ENCODE measurements around the gene SH3TC1.

Gene SH3TC1

DNA sequence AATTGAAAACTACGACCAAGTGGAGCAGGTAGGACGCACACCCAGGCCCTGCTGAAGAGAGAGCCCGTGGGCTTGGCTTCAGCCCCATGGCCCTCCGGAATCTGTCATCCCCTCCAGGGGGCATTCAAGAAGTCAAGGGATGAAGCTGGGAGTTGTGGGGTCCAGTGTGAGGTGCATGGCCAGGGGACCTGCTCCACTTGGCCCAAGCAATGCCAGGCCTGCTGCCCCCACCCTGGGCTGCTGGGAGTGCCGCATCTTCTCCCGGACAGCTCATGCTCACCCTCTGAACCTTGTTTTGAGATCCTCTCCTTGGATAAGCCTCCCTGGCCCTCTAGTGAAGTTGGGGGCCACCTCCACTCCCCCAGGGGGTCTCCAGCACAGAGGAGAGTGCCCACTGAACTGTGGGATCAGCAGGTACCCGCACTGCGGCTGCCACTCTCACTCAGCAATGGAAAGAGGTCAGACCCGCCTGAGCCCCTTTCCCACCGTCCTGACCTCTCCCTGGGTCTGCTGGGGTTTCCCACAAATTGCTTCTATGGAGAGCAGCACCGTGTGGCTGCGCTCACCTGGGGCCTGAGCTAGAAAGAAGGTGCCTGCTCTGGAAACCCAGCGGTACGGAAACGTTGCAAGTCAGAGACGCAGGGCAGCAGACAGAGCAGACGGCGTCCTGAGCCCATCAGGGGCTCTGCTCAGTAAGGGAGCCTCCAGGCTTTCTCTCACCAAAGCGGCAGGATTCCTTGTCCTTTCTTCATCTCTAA, 35.5 kb upstream of the SH3TC1 start:
- DNase-seq (ENCODE audit: low read depth in 3 of 3, low spot score in 1 of 3): no peak

DNA sequence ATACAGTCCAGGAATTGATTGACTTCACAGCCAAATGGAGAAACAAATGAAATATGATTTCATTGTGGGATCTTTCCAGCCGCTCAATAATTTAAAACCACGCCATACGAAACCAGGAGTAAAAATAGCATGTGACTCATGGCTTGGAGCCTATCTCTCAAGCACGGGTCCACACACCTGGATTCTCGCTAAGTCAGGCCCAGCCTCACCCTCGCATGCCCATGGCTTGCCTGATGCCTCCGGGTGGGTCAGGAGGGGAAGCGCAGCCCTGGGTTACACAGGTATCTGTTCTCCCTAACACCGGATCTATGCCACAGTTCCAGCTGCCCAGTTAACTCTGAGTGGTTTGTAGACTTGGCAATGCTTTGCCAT, 34.9 kb upstream of the SH3TC1 start:
- DNase-seq (ENCODE audit: low read depth in 3 of 3, low spot score in 1 of 3): no peak

DNA sequence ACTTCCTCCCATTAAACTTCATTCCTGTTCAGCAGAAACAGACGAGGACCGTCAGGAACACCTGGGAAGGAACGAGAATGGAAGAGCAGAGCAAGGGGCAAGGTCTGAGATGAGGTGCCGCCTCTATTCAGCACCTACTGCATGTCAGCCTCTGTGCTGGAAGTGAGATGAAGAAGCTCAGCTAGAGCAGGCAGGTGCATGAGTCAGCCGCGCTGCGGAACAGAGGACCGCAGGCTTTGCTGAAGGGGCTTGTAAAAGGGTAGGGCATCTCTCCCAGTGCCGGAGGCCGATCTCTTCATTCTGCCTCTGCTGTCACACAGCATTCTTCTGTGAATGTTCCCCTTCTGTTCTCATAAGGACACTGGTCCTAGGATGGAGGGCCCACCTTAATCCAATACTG, 34.4 kb upstream of the SH3TC1 start:
- no peak for DNase-seq (ENCODE audit: low read depth in 3 of 3, low spot score in 1 of 3)

DNA sequence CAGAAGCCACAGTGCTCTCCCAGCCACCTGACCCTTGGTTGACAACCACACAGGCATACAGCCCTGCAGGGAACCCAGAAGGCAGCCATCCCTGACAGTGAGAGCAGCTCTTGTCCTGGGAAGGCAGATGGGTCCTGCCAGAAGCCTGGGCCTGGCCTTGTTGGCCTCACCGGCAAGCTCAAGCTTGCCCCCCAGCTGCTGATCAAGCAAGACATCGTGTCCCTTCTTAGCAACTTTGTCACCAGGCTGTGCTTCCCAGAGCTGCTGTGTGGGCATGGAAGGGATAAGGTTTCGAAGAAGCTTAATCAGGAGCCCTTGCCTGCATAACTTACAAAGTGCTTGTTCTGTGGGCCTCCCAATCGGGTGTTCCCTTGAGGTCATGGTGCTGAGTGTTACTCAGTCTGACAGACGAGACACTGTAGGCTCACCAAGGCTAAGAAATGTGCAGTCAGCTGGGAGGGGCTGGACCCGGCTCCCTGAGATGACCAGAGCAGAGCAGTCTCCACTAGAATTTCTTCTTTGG, 33.7 kb upstream of the SH3TC1 start:
- DNase-seq (ENCODE audit: low read depth in 3 of 3, low spot score in 1 of 3): no peak

DNA sequence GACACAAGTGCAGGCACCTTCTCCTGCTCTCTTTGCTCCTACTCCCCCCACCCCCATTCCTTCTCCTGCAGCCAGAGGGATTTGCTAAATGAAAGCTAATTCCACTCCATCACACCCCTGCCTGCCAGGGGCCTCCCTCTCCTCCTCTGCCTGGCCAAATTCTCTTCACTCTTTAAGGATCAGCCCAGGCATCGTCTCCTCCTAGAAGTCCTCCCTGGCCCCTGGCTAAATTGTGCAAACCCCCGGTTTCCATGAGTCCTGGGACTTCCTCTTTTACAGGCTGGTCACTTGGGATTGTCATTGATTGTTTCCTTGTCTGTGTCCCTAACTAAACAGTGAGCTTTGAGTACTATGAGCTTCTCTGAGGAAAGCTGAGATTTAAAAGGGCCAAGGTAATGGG, 31.8 kb upstream of the SH3TC1 start:
- no peak for DNase-seq (ENCODE audit: low read depth in 3 of 3, low spot score in 1 of 3)

DNA sequence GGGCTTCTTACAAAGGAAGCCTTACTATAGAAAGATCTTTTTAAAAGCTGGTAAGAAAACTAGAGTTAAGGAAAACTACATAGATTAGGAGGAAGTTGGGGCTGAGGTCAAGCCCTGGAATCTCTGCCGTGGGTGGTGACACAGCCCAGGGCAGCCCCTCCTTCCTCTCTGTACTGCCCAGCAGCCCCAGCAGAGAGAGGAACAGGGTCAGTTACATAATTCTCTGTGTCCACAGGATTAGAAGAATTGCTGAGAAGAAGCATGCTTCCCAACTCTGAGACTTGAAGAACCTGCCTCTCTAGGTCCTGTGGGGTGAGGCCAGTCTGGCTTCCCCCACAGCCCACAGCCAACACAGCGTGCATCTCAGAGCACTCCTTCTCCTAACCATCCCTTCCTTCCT, 31.3 kb upstream of the SH3TC1 start:
- DNase-seq (ENCODE audit: low read depth in 3 of 3, low spot score in 1 of 3): no peak

DNA sequence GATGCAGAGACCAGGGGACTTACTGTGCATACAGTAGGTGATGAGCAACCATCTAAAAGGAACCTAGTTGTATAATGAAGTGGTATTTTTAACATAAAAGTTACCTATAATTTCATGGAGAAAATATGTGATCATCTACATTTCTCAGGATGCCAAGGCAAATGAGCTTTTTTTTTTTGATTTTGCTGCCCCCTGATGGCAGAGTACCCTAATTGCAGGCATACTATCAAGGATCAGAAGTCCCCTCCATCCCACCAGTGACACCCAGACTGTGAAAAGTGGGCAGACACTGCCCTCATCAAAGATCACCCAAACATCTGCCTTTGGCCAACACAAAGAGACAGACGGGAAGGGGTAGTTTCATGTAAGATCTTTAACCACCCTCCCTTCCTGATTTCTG, 30.9 kb upstream of the SH3TC1 start:
- no peak for DNase-seq (ENCODE audit: low read depth in 3 of 3, low spot score in 1 of 3)

DNA sequence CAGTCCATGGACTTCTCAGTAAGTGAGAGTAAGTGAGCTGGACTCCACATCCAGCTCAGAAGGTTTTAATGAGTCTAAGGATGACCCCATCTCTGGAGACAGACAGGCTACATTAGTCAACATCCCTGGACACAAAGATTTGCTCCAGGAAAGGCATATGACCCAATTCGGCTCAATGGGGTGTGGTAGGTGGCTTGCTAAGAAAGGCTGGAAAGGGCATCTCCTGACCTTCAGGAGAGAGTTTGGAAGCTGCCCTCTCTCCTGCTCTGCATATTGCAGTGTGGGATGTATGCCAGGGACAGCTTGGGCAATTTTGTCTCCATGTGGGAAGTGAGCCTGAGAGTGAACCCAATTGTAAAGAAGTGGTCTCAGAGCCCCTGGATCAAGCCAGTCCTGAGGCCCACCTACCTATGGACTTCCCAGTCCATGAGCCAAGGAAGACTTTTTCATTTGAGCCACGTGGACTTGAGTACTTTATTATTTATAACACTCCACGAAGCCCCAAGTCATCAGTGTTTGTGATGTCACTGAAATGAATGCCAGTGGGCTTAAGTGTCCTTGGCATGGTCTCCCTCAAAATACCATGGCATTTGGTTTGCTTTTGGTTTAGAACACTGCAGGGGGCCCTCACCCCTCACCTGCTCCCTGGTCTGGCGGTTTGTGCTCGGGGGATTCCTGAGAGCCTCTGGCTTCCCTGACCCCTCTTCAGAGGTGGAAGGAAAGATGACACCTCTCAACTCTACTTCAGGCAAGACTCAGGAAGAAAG, 30.1 kb upstream of the SH3TC1 start:
- no peak for DNase-seq (ENCODE audit: low read depth in 3 of 3, low spot score in 1 of 3)

DNA sequence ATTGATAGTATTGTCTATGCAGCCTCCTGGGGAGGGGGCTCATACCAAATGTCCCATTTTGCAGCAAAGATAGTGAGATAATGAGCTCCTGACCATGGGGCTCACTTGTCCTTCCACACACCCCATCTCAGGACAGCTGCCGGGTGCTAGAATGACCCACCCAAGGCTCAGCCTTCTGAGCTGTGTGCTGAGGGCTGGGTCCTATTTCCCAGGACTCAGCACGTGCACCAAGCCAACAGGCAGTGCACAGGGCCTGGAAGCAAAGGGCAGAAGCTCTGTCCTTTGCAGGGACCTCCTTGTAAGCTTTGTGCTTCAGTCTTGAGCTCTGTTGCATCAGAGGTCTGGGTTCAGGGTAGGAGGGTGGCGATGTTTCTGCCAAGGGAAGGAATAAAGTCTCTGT, 29.3 kb upstream of the SH3TC1 start:
- no peak for DNase-seq (ENCODE audit: low read depth in 3 of 3, low spot score in 1 of 3)

DNA sequence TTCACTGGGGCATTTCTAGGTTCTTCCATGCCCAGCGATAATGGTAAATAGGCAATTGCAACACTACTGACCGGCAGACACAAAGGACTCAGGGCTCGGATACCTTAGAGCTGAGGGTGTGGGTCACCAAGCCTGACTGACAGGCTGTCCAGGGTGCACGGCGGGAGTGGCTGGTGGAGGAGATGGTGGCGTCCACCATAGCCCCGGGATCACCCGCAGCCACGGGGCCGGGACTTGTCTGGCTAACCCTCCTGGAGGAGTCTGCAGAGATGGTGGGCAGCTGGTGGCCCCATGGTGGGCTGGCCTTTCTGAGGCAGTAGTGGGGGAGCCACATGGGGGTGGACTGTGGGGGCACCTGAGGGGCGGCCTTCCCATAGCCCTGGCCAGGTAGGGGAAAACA, 28.7 kb upstream of the SH3TC1 start:
- no peak for DNase-seq (ENCODE audit: low read depth in 3 of 3, low spot score in 1 of 3)

DNA sequence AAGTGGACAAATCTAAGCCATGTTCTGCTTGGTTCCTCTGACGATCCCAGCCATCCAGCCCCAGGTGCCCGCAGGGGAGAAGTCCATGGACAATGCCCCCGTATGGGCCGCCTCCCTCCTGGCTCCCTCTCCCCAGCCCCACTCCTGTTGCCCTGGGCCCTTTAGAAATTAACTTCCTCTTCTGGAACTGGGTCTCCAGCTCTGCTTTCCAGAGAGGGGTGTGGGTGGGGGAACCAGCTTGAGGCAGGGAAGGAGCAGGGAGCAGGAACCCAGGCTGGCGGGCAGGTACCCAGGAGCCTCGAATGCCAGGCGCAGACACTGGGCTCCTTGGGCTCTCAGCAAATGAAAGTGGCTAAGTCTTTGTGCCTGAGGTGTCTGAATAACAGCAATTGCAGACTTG, 27.8 kb upstream of the SH3TC1 start:
- DNase-seq (ENCODE audit: low read depth in 3 of 3, low spot score in 1 of 3): no peak

DNA sequence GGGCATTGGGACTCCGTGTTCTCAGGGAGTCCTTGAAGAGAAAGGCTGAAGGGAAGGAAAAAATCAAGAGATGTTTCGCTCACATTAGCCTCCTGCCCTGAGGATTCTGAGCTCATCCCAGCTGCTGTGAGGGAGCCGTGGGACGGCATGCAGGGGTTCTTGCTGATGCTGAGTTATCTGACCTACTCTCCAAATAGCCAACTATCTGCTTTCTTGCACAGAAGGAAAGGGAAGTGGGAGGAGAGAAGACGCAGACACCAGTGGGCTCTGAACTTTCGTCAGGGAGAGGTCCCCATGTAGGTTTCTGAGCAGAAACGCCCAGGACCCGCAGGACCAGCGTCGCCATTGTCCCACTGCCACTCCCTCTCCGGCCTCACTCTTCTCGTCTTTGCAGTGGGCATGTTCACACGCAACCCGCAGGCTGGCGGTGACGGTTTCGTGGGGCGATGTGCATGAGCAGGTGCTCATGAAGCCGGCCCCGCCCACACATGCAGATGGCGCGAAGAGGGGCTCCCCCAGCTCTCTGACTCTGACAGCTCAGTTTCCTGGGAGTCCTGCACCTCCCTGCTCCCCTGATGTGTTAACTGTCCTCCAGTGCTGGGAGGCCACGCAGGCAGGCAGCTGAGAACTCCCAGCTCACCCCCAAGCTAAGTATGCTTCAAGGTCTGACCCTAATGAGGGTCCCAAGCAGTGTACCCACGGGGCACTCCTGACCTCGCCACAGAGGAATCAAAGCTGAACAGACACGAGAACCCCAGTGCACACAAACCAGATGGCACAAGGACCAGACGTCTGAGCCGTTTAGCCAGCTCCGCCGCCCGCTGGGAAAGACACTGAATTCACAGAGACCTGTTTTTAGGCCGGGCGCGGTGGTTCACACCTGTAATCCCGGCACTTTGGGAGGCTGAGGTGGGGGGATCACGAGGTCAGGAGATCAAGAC, 26.8 kb upstream of the SH3TC1 start:
- DNase-seq (ENCODE audit: low read depth in 3 of 3, low spot score in 1 of 3): no peak

DNA sequence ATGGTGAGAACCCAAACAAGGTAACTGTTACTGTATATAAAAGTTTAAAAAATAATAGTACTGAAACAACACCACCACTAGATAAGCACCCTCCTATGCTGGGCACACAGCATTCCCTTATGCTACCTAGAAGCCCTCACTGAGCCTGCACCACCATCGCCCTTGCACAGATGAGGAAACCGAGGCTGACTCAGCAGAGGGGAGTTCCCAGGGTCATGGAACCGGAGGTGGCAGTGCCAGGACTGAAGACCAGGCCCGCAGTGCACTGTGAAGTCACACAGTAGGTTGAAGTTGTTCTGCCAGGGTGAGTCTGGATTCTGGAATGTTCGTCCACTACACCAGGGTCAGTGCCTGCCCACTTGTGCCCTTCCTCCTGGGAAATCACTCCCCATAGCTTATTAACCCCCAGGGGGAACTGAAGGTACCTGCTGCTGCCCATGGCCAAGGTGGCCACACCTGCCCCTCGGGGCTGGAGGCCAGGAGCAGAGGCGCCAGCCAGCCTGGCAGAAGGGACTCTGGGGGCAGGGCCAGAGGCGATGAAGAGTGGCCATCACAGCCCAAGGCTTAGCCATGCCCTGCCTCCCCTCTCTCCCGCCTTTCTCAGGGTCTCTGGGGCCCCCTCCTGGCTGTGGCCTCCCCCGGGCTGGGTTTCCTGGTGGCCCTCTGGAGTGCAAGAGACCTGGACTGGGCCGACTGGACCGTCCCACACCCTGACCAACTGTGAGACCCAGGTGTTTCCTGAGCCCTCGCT, 25.4 kb upstream of the SH3TC1 start:
- no peak for DNase-seq (ENCODE audit: low read depth in 3 of 3, low spot score in 1 of 3)

DNA sequence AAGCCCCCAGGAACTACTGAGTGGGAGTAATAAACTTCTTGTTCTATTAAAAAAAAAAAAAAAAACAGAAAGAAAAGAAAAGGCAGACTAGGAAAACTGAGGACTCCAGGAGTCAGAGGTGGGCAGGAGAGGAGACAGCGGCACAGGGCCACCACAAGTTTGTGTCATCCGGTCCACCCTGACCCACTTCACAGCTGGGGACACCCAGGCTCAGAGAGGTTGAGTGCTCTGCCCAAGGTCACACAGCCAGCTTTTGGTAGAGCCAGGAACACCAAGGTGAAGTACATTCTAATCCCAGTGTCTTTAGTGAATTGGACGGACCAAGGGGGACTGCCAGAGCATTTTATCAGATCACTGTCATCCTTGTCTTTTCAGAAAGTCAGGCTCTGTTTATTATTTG, 24.1 kb upstream of the SH3TC1 start:
- no peak for DNase-seq (ENCODE audit: low read depth in 3 of 3, low spot score in 1 of 3)

DNA sequence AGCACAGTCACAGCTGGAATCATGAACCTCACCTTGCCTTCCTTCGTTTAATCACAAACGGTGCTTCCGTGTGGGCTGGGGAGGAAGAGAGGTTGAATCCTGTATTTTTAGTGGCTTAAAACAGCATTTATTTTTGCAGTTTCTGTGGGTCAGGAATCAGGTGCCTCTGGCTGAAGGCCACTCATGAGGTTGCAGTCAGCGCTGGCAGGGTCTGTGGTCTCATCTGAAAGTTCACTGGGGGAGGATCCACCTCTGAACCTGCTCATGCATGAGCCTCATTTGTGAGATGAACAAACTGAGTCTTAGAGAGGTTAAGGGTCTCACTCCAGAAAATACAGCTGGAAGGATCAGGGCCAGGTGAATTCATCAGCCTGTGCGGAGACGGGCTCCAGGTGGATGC, 23.4 kb upstream of the SH3TC1 start:
- no peak for DNase-seq (ENCODE audit: low read depth in 3 of 3, low spot score in 1 of 3)

DNA sequence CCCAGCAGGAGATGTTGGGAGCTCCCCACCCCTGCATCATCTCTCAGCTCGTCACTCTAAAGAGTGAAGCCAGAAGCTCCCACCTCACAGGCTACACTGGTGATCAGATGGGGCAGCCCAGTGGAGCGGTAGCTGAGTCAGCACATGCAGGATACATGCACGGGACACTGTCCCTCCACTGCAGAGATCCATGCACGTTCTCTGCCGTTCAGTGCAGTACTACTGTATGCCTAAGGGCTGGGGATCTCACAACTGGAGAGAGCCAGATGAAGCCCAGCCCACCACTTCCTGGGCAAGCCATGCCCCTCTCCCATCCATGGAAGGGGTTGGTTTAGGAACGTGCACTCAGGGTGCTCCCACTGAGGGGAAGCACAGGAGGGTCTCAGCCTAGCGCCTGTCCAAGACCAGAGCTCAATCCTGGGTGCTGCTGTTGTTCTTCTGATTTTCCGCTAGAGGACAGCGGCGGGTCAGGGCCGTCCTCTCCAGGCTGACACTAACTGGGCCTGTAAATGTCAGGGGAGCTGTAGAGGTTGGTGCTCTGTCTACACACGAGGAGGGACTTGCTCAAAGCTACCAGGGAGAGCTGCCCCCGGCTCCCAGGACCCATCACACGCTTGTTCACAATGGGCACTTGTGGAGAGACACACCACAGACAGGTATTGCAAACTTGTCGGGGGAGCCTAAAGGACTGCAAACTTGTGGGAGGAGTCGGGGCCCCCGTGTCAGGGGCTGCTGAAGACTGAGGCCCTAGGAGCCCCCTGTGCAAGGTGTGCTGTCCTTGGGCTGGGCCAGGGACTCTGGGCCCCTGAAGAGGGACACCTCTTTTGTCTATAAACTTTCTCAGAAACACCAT, 22.3 kb upstream of the SH3TC1 start:
- no peak for DNase-seq (ENCODE audit: low read depth in 3 of 3, low spot score in 1 of 3)

DNA sequence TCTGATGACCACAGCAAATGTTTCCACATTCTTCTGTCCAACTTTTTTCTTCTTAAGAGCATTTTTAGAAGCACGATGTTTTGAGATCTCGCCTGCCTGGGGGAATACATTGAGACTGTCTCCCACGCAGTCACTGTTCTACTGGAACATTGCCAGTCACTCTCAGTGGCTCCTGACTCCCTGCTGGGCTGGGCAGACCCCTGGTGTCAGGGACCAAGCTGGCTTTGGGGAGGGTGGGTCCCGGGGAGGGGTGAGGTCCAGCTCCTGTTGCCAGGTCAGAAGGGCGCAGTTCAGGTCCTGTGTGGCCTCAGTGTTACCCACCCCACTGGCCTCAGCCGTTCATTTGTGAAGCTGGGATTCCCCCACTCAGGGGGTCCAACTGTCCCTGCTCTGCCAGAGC, 21.5 kb upstream of the SH3TC1 start:
- no peak for DNase-seq (ENCODE audit: low read depth in 3 of 3, low spot score in 1 of 3)

DNA sequence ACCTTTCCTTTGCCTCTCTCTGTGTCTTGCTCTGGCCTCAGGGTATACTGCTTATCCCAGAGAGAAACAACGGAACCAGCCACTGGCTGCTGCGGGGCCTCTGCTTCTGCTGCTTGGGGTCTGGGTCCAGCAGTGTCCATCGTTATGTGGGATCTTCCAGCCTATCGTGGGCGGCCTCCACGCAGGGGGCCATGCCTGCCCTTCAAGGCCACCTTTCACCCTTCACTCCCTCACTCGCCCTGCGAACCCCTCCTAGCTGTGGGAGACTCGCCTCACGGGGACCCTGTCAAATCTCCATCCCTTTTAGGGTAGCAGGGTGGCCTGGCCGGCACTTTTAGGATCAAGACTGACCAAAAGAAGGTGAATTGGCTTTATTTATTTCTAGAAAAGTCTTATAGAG, 21.1 kb upstream of the SH3TC1 start:
- no peak for DNase-seq (ENCODE audit: low read depth in 3 of 3, low spot score in 1 of 3)

DNA sequence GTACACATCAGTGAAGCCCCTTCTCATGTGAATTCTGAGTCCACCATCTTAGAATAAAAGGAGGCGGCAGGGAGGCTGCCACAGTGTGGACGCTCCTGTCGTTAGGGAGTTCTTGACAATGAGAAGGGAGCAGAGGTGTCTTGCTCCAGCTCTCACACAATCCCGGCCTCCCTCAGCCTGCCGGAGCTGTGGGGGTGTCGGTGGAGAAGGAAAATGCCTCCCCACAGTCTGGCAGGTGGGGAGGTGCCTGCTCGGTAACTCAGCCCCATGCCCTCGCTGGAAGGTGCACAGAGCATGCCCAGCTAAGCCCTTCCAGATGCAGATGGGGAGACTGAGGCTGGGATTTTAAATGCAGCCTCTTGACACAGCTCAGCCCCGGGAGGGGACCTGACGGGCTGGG, 20.0 kb upstream of the SH3TC1 start:
- no peak for DNase-seq (ENCODE audit: low read depth in 3 of 3, low spot score in 1 of 3)

DNA sequence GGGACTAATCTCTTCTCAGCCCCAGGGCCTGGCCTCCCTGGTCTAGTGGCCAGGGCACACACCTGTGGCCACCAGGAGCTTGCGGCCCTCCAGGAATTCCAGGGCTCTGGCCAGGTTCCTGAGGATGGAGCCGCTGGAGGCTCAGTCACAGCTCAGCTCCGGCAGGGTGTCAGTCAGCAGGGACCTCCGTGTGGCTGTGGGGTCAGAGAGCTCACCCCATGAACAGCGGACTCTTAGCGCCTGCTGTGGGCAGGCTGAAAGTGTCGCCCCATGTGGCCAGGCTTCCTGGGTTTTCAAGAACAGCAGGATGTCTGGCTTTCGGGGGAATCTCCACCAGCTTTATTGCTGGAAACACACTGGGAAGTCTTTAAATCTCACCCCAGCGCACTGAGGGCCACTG, 19.3 kb upstream of the SH3TC1 start:
- no peak for DNase-seq (ENCODE audit: low read depth in 3 of 3, low spot score in 1 of 3)
